Body of pancreas (tissue), 4 donors: ENCODE measurements around the gene ANGPTL1.

Experiments used
- POLR2A ChIP-seq, 3 donors: fragments of 450-650 bp; IDR thresholded peaks; one replicate each; pipeline ENCODE4 v1.6.1; 2016; ENCODE audit warnings: antibody characterized with exemption in 3 of 3, mild to moderate bottlenecking in 2 of 3
- TF ChIP-seq, protein P1 (sequence below), 7 experiments: fragments of 450-650 bp in 4 of 7; fragments of 200-600 bp in 3 of 7; sonication (generic) in 3 of 7; IDR thresholded peaks; one replicate each; pipeline ENCODE4 v1.5.1; 2016 to 2019; ENCODE audit warnings: antibody characterized with exemption in 7 of 7

DNA sequence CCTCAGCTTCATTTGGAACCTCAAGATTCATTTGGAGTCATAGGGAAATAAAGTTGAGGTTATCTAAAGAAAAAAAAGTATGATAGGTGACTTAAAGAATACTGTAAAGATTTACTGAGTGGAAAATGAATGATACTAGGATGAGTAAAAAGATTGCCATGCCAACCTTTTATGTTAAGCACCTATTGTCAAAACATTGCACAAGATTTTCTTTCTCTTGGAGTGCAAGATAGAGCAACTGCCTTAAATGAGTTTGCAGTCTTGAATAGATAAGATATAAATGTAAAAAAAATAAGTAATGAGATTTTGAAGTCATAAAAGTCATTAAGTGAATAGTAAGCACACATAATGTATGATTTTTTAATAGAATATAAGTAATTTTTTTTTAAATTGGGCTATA, 5.1 kb upstream of the ANGPTL1 start:
- TF ChIP-seq POLR2A (IDR thresholded peaks at IDR 0.05) = no peak
- TF ChIP-seq, protein P1, sequence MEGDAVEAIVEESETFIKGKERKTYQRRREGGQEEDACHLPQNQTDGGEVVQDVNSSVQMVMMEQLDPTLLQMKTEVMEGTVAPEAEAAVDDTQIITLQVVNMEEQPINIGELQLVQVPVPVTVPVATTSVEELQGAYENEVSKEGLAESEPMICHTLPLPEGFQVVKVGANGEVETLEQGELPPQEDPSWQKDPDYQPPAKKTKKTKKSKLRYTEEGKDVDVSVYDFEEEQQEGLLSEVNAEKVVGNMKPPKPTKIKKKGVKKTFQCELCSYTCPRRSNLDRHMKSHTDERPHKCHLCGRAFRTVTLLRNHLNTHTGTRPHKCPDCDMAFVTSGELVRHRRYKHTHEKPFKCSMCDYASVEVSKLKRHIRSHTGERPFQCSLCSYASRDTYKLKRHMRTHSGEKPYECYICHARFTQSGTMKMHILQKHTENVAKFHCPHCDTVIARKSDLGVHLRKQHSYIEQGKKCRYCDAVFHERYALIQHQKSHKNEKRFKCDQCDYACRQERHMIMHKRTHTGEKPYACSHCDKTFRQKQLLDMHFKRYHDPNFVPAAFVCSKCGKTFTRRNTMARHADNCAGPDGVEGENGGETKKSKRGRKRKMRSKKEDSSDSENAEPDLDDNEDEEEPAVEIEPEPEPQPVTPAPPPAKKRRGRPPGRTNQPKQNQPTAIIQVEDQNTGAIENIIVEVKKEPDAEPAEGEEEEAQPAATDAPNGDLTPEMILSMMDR (IDR thresholded peaks at IDR 0.05) = no peak
